Kidney capillary endothelial cell (primary cell): ENCODE measurements around the gene METTL21A.
"Not testable (repeated sequence)": the region's sequence is repeated elsewhere in the genome, so short reads cannot be mapped to it uniquely, and the experiment has no call there.

Experiments
- DNase-seq: peaks from one replicate; pipeline ENCODE4 v3.0.0-alpha.2; 2018; ENCODE audit warnings: low spot score

The METTL21A gene

DNA sequence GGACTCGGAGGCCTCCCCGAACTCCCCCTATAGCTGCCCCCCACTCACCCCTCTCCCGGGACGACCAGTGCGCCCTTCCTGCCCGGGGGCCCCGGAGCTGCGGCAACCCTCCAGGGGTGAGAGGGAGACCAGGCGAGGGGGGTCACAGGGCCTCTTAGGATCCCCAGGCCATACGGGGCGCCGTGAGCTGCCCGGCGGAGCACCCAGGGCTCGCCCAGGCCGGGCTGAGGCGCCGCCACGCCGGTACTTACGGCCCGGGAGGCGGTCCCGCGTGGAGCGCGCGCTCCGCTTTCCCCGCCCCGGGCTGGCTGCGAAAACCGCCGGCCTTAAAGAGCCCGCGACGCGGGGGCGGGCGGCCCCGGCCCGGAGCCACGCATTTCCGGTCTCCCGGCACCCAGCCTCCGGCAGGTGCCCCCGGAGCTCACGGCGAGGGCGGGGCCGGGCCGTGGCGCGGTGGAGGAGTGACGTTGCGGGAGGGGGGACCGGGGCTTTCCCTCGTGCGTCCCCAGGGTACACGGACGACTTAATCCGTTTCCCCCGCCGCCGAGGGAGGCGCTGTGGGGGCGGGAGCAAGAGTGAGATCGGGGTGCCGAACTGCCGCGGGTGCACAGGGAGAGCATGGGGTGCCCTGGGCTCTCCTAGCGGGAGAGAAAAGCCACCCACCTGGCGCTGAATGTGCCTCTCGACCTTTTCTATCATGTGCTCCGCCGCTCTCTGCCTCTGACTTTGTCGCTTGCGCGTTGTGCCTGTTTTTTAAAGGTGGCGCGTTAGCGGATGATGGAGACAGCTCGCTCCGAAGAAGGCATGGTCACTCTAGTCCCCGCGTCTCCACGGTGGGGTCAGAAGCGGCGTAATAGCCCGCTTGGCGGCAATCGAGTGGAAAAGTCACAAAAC is at the start of gene METTL21A:
METTL21A (minus strand) TSS at position 381 of the 894 bp plus-strand sequence. CDS start 1,019 bp downstream, outside the sequence.
- DNase-seq, result peak; percentile 63

DNA sequence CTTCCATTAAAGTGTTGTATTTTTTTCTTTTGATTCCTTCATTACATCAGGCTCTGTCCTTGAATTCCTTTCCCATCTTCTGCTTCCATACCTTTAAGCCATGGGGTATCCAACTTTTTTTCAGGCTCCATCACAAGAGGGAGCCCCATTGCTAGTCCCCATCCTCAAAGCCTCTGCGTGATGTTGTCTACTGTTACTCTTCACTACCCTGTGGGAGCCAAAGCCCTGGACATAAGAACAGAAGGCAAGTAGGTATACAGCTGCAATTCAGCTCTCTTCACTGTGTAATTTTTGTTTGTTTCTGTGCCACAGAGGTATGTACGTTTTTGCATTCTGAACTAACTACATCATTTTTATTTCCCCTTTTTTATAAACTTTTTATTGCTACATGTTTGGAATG is 49.6 kb upstream of the METTL21A start:
- DNase-seq, result no peak

DNA sequence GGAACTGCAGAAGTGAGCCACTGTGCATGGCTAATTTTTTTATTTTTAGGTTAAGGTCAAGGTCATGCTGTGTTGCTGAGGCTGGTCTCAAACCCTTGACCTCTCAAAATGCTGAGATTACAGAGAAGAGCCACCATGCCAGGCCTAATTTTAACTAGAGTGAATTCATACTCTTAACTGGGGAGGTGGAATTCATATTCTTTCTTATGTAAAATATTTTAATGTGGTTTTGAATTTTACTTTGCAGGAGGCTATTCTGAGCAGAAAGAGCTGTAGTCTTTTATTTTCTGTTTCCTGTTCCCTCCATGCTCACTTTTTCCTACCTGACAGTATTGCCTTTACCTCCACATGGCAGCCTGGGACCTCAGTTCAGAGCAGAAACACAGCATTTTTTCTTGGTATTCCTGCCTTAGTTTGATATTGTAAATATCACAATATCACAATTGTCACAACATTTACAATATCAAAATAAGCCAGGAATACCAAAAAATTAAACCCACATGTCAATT is 49.1 kb upstream of the METTL21A start:
- no peak for DNase-seq

DNA sequence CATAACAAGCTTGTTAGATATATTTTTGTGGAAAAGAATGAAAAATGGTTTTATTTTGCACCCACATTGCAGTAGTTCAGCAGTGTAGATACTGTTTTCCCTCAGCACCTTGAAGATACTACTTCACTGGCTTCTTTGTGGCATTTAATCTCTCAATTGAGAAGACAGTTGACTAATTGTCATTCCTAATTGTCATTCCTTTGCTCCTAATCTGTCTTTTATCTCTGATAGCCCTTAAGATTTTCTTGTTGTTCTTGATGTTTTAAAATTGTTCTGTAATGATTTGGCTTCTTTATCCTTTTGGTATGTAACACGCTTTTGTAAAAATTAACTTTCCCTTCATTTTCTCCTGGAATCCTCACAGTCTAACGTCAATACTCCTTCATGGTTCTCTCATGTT is 48.2 kb upstream of the METTL21A start:
- no peak for DNase-seq

DNA sequence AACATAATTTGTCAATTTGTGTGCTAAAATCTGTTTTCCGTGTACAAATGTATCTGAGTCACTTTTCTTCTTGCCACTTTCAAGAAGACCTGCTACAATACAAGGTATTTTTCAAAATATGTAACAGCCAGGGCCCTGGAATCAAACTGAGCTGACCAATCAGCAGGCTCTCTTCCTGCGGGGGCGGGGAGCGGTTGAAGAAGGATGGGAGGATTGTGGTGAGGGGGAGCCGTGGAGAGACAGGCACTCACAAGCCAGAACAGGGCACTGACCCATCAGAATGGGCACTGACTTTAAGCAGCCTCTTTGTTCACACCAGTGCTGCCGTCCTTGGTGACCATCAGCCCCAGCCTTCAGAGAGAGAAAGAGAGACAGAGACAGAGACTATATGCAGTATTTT is 45.7 kb upstream of the METTL21A start:
- no peak for DNase-seq

DNA sequence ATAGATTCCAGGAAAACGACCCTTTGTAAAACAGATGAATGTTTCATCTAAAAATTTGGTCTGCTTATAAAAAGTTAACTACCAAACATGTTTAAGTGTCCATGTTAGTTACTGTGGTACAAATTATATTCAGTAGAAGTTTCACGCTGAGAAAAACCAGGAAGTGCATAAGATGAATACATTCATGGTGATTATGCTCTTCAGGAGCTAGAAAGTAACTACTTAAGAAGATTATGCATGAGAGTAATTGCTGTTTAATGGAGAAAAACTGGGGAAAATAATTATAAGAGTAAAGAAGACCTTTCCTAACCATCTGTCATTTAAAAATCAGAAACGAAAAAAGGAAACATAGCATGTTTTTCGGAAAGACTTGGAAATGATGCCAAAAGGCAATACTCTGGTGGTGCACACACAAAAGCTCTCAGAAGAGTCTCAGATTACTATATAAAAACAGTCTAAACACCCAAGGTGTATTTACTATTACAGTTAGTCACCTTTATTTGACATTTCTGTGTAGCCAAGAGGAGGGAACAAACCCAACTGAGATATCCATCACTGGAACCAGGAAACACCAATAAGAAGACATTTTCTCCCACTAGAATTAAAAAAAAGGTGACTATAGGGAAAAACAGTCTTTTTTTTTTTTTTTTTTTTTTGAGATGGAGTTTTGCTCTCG is 38.8 kb upstream of the METTL21A start:
- DNase-seq, result no peak

DNA sequence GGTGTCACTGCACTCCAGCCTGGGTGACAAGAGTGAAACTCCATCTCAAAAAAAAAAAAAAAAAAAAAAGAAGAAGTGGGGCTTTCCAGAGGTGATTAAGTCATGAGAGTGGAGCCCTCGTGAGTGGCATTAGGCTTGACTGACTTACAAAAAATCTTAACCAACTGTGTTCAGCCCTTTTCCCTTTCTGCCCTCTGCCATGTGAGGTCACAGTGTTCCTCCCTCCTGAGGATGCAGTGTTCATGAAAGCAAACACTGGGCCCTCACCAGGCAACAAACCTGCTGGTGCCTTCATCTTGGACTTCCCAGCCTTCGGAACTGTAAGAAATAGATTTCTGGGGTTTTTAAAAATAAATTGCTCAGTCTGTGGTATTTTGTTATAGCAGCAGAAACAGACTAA is 37.0 kb upstream of the METTL21A start:
- no peak for DNase-seq

DNA sequence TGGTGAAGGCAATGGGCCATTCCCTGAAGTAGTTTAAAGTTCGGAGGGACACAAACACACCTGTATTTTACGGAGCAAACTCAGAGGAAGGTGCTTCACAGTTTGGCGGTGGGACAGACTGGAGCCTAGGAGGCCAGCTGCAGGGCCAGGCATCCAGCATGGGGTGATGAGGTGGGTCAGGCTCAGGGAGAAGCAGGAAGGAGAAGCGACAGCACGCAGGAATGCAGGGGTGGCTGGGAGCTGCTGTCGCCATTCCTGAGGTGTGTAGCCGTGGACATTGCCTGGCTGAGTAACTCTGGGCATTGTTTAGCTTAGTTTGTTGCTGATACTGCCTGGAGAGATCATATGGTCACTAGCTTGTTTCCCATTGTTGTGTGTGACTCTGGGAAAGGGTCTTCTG is 35.8 kb upstream of the METTL21A start:
- DNase-seq, result no peak

DNA sequence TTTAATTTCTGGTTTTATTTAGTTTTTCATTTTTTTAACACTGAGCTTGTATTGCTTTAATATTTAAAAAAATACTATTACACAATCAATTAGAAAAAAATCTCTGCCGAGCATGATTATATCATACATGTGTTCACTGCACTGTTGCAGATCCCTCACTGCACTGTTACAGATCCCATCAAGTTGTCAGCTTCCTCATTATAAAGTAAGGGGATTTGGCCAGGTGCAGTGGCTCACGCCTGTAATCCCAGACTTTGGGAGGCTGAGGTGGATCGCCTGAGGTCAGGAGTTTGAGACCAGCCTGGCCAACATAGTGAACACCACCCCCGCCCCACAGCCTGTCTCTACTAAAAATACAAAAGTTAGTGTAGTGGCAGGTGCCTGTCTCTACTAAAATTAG is 33.0 kb upstream of the METTL21A start:
- no peak for DNase-seq

DNA sequence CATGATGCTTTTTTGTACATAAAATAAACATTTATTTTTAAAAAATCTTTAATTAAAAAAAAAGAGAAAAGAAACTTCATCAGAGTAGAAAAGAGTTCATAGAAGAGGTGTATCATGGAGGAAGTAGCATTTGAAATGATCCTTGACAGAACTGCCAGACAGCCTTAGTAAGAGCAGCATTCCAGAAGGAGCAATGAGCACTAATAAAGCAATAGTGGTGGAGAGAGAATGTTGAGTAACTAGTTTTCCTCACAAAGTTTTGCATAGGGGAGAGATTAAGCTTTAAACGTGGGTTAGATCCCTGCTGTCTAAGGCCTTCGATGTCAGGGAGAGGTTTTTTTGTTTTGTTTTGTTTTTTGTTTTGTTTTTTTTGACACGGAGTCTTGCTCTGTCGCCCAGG is 29.8 kb upstream of the METTL21A start:
- DNase-seq, result no peak

DNA sequence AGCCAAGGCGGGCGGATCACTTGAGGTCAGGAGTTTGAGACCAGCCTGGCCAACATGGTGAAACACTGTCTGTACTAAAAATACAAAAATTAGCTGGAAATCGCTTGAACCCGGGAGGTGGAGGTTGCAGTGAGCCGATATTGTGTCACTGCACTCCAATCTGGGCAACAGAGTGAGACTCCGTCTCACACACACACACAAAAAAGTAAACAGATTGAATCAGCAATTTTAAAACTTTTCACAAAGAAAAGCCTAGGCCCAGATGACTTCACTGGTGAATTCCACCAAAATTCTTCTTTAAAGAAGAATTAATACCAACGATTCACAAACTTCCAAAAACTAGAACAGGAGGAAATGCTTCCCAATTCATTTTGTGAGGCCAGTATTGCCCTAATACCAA is 21.4 kb upstream of the METTL21A start:
- not testable (repeated sequence) for DNase-seq

DNA sequence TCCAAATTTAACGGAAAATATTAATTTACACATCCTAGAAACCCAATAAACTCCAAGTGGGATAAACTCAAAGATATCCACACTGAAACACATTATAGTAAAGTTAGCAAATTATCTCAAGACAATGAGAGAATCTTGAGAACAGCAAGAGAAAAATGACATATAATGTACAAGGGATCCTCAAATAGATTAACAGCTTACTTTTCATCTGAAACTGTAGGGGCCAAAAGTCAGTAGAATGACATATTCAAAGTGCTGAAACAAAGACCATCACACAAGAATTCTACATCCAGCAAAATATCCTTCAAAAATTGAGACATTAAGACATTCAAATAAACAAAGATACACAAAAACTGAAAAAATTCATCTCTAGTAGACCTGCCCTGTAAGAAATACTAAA is 18.7 kb upstream of the METTL21A start:
- DNase-seq, result no peak

DNA sequence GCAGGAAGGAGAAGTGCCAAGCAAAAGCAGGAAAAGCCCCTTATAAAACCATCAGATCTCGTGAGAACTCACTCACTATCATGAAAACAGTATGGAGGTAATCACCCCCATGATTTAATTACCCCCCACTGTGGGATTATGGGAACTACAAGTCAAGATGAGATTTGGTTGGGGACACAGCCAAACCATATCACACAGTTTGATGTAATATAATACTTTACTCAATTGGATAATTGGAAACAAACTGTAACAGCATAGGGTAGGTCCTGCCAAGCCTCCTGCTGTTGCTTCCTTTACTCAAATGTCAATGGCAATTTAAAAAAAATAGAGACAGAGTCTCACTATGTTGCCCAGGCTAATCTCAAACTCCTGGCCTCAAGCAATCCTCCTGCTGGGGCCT is 15.5 kb upstream of the METTL21A start:
- no peak for DNase-seq

DNA sequence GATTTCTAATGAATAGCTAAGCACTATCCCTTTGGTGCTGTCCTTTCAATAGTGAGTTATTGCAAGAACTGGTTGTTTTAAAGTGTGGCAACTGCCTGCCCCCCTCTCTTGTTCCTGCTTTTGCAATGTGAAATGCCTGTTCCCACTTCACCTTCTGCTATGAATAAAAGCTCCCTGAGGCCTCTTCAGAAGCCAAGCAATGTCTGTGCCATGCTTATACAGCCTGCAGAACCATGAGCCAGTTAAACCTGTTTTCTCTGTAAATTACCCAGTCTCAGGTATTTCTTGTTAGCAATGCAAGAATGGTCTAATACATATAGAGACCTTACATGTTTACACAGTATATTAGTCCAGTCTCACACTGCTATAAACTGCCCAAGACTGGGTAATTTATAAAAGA is 15.0 kb upstream of the METTL21A start:
- DNase-seq, result no peak

DNA sequence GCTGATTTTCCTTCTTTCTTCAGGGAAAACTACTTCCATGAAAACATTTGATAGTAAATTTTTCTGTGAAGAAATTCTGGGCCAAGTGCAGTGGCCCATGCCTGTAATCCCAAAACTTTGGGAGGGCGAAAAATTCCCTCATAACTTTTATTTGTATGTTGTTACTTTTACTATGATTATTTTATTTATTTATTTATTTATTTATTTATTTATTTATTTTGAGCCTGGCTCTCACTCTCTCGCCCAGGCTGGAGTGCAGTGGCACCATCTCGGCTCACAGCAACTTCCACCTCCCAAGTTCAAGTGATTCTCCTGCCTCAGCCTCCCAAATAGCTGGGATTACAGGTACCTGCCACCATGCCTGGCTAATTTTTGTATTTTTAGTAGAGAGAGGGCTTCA is 14.1 kb upstream of the METTL21A start:
- not testable (repeated sequence) for DNase-seq

DNA sequence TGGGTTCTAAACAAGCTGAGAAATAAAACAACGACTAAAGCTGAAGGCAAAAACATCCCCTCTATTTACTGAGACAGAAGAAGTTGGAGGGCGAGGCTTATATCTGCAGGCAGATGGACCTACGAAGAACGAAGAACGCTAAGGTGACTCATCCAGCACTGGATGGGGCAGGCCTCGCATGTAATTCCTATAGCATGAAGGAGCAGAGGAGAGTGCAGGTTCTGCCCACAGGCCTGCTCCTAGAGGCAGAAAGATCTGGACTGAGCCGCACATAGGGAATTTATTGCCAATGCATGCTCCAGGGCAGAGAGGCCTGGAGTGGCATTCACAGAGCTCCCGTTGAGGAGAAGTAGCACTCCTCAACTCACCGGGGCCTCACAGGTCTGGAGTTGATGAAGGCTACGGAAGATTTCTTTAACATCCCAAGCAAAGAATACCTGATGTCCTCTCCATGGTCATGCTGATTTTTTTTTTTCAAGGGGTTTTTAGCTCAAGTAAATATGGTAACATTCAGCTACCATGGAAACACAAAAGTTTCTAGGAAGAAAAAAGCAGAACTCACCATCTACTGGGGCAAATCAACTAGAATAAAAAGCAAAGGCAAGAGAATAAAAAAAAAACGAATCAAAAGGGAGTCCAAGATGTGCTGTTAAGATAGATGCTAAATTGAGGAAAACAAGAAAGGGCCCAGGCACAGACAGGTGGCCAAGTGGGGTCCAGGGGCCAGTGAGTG is 10.4 kb upstream of the METTL21A start:
- no peak for DNase-seq

DNA sequence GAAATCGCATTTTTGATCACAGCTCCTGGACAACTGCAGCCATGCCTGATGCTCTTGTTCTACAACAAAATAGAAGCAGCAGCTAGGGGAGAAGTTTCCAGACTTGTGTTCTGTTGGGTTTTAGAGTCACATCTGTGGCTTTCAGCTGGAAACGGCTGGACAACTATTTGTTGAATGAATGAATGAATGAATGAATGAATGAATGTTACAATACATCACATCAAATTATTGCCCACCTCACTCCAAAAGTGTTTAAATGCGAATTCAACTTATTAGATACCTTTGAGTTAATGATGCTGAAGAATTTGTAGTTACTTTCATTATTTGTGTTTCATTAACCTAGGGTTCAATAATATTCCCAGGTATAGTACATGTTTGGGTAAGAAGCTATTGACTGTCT is 8.5 kb upstream of the METTL21A start:
- no peak for DNase-seq

DNA sequence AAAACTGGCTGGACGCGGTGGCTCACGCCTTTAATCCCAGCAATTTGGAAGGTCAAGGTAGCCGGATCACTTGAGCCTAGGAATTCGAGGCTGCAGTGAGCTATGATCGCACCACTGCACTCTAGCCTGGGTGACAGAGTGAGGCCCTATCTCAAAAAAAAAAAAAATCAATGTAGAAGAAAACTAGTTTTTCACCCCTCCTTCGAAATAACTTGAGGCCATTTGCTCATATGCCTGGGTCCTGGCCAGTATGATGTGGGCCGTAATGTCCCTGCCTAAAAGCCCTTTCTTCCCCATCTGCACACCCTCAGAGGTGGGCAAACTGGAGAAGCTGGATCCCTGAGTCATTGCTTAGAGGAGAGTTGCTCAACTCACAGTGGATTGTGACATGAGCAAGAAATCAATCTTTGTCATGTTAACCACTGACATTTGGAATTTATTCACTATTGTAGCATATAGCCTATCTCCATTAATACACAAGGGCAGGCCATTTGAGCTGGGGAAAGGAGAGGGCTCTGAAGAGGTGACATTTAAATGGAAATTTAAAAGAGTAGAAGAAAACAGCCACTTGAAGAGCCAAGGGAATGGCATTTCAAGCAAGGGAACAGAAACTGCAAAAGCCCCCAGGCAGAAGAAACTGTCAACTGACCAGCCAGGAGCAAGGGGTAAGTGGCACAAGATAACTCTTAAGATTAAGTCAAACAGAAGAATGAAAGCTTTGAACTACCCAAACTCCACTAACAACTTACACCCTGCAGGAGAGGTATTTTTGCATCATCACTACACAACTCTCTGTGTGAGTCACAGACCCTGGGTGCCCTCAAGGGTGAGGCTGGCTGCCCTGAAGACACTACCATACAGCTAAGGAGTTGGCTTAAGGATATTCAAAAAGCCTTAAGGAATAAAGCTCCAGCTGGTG is 7.6 kb upstream of the METTL21A start:
- no peak for DNase-seq

DNA sequence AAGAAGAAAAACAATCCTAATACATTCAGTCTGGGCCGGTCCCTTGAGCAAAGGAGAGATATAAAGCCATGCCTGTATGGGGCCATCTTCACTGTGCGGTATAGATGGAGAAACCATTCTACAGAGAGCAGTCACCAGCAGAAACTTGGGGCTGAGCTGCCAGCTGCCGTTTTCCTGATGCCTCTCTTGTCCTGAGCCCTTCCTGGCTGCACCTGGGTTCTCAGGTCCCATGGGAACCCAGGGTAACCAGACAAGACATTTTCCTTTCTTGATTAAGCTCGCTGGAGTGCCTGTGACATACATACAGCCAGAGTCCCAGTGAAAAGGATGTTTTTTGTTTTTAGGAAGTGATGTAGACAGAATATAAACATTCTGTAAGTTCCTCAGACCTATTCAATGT is 5.3 kb upstream of the METTL21A start:
- no peak for DNase-seq

DNA sequence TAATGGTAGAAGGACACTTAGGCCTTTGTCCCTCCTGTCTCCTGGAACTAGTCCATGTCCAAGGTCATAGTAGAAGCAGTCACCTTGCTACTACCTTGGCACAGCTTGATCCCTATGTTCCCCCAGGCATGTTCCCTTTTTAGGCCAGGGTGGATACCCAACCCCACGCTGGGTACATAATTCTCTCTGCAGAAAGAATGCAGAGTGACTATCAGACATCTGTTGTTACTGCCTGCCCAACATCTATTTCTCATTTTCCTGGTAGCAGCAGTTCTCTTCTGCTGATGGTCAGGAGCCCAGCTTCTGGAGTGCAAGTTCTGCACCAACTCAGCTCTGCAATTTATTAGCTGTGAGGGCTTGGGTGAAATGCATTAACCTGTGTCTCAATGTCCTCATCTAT is 4.4 kb upstream of the METTL21A start:
- no peak for DNase-seq

DNA sequence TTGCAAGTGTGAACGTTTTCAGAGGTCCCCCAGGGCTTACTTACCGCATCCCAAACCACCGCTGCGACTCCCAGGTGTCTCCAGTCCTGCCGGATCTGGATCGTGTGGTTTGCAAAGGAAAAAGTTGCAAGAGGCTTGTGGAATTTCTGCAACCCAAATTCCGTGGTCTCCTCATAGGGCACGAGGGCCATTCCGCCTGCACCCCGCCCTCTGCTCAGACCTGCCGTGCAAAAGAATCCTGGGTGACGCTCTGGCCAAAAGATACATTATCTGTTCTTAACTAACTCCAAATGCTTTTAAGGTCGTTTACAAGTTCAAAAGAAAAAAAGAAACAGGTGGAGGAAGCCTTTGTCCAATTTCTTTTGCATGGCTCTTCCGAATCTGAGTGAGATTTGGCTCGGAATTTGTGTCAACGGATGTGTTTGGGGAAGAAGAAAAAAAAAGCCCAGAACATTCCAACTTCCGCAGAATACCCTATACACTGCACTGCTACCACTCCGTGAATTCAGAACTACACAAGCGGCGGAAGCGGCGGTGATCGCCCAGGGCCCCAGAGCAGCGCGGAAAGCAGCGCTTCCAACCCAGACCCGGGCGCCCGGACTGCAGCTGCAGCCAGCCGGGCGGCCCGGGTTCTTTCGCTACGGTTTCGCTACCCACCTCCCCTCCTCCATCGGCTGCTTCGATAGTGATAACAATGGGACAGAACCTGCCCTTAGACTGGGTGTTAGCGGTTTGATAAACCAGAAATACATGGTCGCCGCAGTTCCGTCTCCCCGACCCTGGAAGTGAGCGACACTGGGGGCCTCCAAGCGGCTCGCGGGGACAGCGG is 795 bp downstream of the METTL21A start:
- peak; percentile 55 for DNase-seq
